Smooth muscle cell (in vitro differentiated cells): ENCODE results near the gene ARV1. TPM values are rescaled to one million over a fixed set of nuclear protein-coding genes. Genes with fewer than 3 reads are reported as not detected.
A peak's percentile ranks its signal among the peaks of the same experiment; 100 is the strongest.
"Not testable (repeated sequence)": the region's sequence is repeated elsewhere in the genome, so short reads cannot be mapped to it uniquely, and the experiment has no call there.

Source experiments
- DNase-seq: peaks from one replicate; lab custom pipeline; 2025; ENCODE audit not compliant: unreplicated experiment; lab: John Stamatoyannopoulos, UW
- H2AFZ ChIP-seq: fragments of 200-600 bp; sonication (generic); 2 replicates; pipeline ENCODE4 v1.6.0; 2016; ENCODE audit warnings: antibody characterized with exemption, low read depth, mild to moderate bottlenecking
- H3F3A ChIP-seq: fragments of 200-600 bp; sonication (generic); 2 replicates; pipeline ENCODE4 v1.6.0; 2017; ENCODE audit warnings: antibody characterized with exemption, low read depth
- H3K27ac ChIP-seq: fragments of 200-600 bp; sonication (generic); 2 replicates; pipeline ENCODE4 v1.5.1; 2016; ENCODE audit warnings: low read depth, mild to moderate bottlenecking
- H3K27me3 ChIP-seq: fragments of 200-600 bp; sonication (generic); 2 replicates; pipeline ENCODE4 v1.6.1; 2016; ENCODE audit warnings: low read depth, mild to moderate bottlenecking
- H3K36me3 ChIP-seq: fragments of 200-600 bp; sonication (generic); 2 replicates; pipeline ENCODE4 v1.5.1; 2016; ENCODE audit warnings: low read depth
- H3K4me1 ChIP-seq: fragments of 200-600 bp; sonication (generic); 2 replicates; pipeline ENCODE4 v1.5.1; 2016; ENCODE audit warnings: low read depth
- H3K4me2 ChIP-seq: fragments of 200-600 bp; sonication (generic); 2 replicates; pipeline ENCODE4 v1.6.0; 2016; ENCODE audit warnings: mild to moderate bottlenecking
- H3K4me3 ChIP-seq: fragments of 200-600 bp; sonication (generic); 2 replicates; pipeline ENCODE4 v1.5.1; 2016; ENCODE audit warnings: mild to moderate bottlenecking
- H3K79me2 ChIP-seq: fragments of 200-600 bp; sonication (generic); 2 replicates; pipeline ENCODE4 v1.6.0; 2016; ENCODE audit warnings: low read depth, mild to moderate bottlenecking
- H3K9ac ChIP-seq: fragments of 200-600 bp; sonication (generic); 2 replicates; pipeline ENCODE4 v1.6.0; 2016; ENCODE audit warnings: low read depth
- H3K9me3 ChIP-seq: fragments of 200-600 bp; sonication (generic); replicated peaks from 2 replicates; pipeline ENCODE4 v1.5.1; 2016; ENCODE audit warnings: low read depth
- H4K20me1 ChIP-seq: fragments of 200-600 bp; sonication (generic); 2 replicates; pipeline ENCODE4 v1.6.0; 2016; ENCODE audit warnings: low read depth
- WGBS: methylation state at CpG from one replicate; pipeline ENCODE4 v1.1.7; 2016; ENCODE audit warnings: low lambda C conversion rate; 5-methylcytosine and 5-hydroxymethylcytosine counted together
- polyA plus RNA-seq: library from polyadenylated mRNA; unstranded; fragments of >200 nt; fragmentation: Nextera tagmentation; extraction: Ambion mirVana; gene quantifications from 2 replicates; pipeline ENCODE4 v1.2.1, GENCODE V29; 2016
- total RNA-seq: library from RNA; depleted of rRNA; stranded (reverse); fragments of >200 nt; gene quantifications from 2 replicates; pipeline ENCODE4 v1.2.3, GENCODE V29; 2014
- TF ChIP-seq, protein P1 (sequence below): fragments of 200-600 bp; sonication (generic); IDR thresholded peaks from 2 replicates; pipeline ENCODE4 v1.5.1; 2017; ENCODE audit warnings: borderline replicate concordance, mild to moderate bottlenecking, antibody characterized with exemption; ENCODE audit not compliant: insufficient read depth, poor library complexity, severe bottlenecking

ARV1 gene
- total and polyA plus RNA-seq, 2 experiments from 2014 or later: 7.4 to 12.5 TPM

DNA sequence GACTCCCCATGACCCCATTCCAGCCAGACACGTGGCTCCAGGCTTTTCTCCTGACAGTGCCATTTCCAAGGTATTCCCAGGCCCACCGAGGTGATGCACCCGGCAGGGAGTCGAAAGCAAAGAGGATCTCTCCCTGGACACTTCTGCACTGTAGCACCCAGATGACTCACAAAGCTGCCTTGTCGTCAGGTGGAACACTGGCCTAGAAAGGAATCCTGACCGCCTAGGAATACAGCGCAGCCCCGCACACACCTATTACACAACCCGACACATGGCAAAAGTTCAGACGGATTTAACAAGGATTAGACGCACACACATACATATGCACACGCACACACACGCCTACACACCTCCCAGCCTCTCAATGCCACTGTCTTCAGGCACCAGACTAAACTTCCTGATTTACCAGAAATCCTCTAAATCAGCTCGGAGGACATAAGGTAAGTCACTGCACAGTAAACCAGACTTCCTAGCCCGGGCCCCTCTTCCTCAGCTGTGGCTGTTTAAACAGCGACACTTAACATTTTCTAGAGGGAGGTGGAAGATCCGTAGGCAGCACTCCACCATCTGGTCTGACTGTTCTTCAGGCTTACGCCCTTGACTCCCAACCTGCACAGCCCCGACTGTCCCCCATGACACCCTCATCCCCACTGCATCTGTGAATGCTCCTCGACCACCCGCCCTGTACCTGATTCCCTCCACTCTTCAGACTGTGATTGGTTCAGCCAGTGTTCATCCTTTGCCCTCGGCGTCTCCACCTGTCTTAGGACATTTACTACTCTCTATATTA, 48.4 kb downstream of the ARV1 start:
- peak overlapping the region; percentile 20 for H3K4me2 ChIP-seq
- H3K4me1 ChIP-seq: peaks cover 3% of the 10 kb centered on the region
- H3K9me3 ChIP-seq: no peaks in the 10 kb centered on the region
- no peak for DNase-seq
- peaks cover 40% of the 10 kb centered on the region for H3K79me2 ChIP-seq
- H3K9ac ChIP-seq: no peak overlapping the region
- no peak overlapping the region for H3K4me3 ChIP-seq
- WGBS: 52% methylated on average over 23 of the region's 23 CpGs
- H4K20me1 ChIP-seq: peaks cover 79% of the 10 kb centered on the region
- no peaks in the 10 kb centered on the region for H3F3A ChIP-seq
- TF ChIP-seq, protein P1, sequence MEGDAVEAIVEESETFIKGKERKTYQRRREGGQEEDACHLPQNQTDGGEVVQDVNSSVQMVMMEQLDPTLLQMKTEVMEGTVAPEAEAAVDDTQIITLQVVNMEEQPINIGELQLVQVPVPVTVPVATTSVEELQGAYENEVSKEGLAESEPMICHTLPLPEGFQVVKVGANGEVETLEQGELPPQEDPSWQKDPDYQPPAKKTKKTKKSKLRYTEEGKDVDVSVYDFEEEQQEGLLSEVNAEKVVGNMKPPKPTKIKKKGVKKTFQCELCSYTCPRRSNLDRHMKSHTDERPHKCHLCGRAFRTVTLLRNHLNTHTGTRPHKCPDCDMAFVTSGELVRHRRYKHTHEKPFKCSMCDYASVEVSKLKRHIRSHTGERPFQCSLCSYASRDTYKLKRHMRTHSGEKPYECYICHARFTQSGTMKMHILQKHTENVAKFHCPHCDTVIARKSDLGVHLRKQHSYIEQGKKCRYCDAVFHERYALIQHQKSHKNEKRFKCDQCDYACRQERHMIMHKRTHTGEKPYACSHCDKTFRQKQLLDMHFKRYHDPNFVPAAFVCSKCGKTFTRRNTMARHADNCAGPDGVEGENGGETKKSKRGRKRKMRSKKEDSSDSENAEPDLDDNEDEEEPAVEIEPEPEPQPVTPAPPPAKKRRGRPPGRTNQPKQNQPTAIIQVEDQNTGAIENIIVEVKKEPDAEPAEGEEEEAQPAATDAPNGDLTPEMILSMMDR: no peak
- H3K27me3 ChIP-seq: no peaks in the 10 kb centered on the region
- H3K27ac ChIP-seq: peak overlapping the region; percentile 10
- H2AFZ ChIP-seq: no peak overlapping the region
- H3K36me3 ChIP-seq: no peaks in the 10 kb centered on the region

DNA sequence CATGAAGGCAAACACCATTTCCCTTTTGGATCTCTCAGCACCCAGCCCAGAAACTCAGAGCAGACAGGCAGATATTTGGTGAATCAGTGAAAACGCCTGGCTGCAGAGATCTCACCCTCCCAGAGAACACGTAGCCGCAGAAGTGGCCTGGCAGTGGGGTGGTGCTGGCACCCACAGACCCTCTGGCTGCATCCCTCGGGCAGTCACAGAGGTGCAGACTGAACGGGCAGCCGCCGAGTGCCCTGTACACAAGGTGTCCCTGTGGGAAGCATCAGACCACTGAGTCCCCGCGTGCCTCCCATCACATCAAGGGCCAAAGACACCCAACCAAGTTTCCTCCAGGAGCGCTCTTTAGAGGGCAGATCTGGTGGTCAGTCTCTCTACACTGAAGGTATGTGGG, 49.1 kb downstream of the ARV1 start:
- Histone ChIP-seq H2AFZ (no peak overlapping the region), H3K9me3 (no peaks in the 10 kb centered on the region), H3K79me2 (peaks cover 46% of the 10 kb centered on the region), H3K27me3 (no peaks in the 10 kb centered on the region), H3K4me1 (peaks cover 3% of the 10 kb centered on the region), H4K20me1 (peaks cover 85% of the 10 kb centered on the region), H3K27ac (no peak overlapping the region), H3F3A (no peaks in the 10 kb centered on the region), H3K4me2 (peak overlapping the region; percentile 20), H3K9ac (no peak overlapping the region), H3K4me3 (no peak overlapping the region), H3K36me3 (no peaks in the 10 kb centered on the region)
- WGBS: over 99% methylated on average over 10 of the region's 10 CpGs
- no peak for DNase-seq
- TF ChIP-seq, protein P1: no peak

DNA sequence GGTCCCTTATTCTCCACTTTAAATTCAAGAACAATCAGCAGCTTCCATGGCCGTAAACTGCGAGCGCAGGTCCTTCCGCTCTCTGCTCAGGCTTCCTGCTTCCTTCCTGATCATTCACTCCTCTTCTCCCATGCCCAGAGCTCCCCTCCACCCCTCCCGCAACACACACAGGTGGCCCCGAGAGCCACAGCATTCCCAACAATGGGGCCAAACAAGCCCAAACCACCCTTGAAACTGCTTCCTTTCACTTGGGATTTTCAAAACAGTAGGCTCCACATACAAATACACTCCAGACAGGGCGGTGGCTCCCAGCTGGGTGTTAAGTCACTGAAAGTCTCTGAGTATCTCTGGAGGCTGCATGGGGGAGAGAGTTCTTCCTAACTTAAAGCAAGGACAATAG, 49.8 kb downstream of the ARV1 start:
- H2AFZ ChIP-seq: no peak overlapping the region
- peaks cover 3% of the 10 kb centered on the region for H3K4me1 ChIP-seq
- H3K36me3 ChIP-seq: no peaks in the 10 kb centered on the region
- TF ChIP-seq, protein P1: no peak
- no peaks in the 10 kb centered on the region for H3F3A ChIP-seq
- no peak for DNase-seq
- no peaks in the 10 kb centered on the region for H3K9me3 ChIP-seq
- H3K9ac ChIP-seq: peak overlapping the region; percentile 4
- H3K79me2 ChIP-seq: peaks cover 52% of the 10 kb centered on the region
- no peak overlapping the region for H3K4me2 ChIP-seq
- H3K4me3 ChIP-seq: no peak overlapping the region
- H3K27ac ChIP-seq: no peak overlapping the region
- 81% methylated on average over 7 of the region's 7 CpGs for WGBS
- no peaks in the 10 kb centered on the region for H3K27me3 ChIP-seq
- H4K20me1 ChIP-seq: peaks cover 88% of the 10 kb centered on the region

DNA sequence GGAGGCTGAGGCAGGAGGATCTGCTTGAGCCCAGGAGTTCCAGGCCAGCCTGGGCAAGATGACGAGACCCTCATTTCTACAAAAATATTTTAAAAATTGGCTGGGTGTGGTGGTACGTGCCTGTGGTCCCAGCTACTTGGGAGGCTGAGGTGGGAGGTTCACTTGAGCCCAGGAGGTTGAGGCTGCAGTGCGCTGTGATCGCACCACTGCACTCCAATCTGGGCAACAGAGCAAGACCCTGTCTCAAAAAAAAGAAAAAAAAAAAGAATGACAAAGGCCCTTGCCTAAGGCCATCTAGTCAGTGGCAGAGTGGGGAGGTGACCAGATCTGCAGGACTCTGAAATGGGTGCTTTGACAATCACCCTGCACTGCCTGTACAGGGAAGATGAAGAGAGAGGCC, 50.4 kb downstream of the ARV1 start:
- not testable (repeated sequence) for H3K4me2 ChIP-seq, H2AFZ ChIP-seq, H3K9ac ChIP-seq, H3K9me3 ChIP-seq, H3K27ac ChIP-seq, H3K36me3 ChIP-seq, H3K4me1 ChIP-seq, H3F3A ChIP-seq, H3K4me3 ChIP-seq, DNase-seq, H3K27me3 ChIP-seq
- peaks cover 58% of the 10 kb centered on the region for H3K79me2 ChIP-seq
- peaks cover 93% of the 10 kb centered on the region for H4K20me1 ChIP-seq
- WGBS: 98% methylated on average over 4 of the region's 4 CpGs
